Osteoblast (primary cell): ENCODE measurements around the gene EMID1. TPM values are rescaled to one million over a fixed set of nuclear protein-coding genes. Genes with fewer than 3 reads are reported as not detected.

Experiments
- DNase-seq: peaks from one replicate; pipeline ENCODE4 v3.0.0; 2011; ENCODE audit warnings: low spot score, mixed read lengths; ENCODE audit not compliant: insufficient read length; ENCODE audit errors: missing footprints
- H2AFZ ChIP-seq: 2 replicates; pipeline ENCODE4 v1.6.0; 2011; ENCODE audit warnings: mild to moderate bottlenecking, low read length
- H3K27ac ChIP-seq: 2 replicates; pipeline ENCODE4 v1.5.1; 2011; ENCODE audit warnings: mild to moderate bottlenecking, low read depth, low read length, moderate library complexity
- H3K27me3 ChIP-seq: 2 replicates; pipeline ENCODE4 v1.6.0; 2012; ENCODE audit warnings: mild to moderate bottlenecking, control low read depth, inconsistent platforms, low read length, moderate library complexity; ENCODE audit not compliant: insufficient read depth
- H3K36me3 ChIP-seq: 2 replicates; pipeline ENCODE4 v1.5.1; 2011; ENCODE audit warnings: mild to moderate bottlenecking, low read length, control low read depth, moderate library complexity; ENCODE audit not compliant: insufficient read depth
- H3K4me1 ChIP-seq: 2 replicates; pipeline ENCODE4 v1.5.1; 2011; ENCODE audit warnings: mild to moderate bottlenecking, low read length, control low read depth, moderate library complexity; ENCODE audit not compliant: insufficient read depth
- H3K4me2 ChIP-seq: 2 replicates; pipeline ENCODE4 v1.6.0; 2011; ENCODE audit warnings: mild to moderate bottlenecking, low read length; ENCODE audit not compliant: insufficient read depth
- H3K4me3 ChIP-seq: fragments of 200-600 bp; sonication (generic); 3 replicates; pipeline ENCODE4 v1.5.1; 2012; ENCODE audit warnings: mild to moderate bottlenecking, low read length, inconsistent platforms; ENCODE audit not compliant: insufficient read depth
- H3K79me2 ChIP-seq: 2 replicates; pipeline ENCODE4 v1.6.0; 2012; ENCODE audit warnings: mild to moderate bottlenecking, low read length, control low read depth, inconsistent platforms; ENCODE audit not compliant: insufficient read depth
- H3K9me3 ChIP-seq: 2 replicates; pipeline ENCODE4 v1.5.1; 2011; ENCODE audit warnings: low read depth, low read length, control low read depth
- H4K20me1 ChIP-seq: 2 replicates; pipeline ENCODE4 v1.6.0; 2012; ENCODE audit warnings: mild to moderate bottlenecking, low read length, control low read depth; ENCODE audit not compliant: insufficient read depth
- total RNA-seq: library from RNA; depleted of rRNA; stranded (reverse); fragments of >200 nt; gene quantifications from 2 replicates; pipeline ENCODE4 v1.2.3, GENCODE V29; 2012
- TF ChIP-seq, protein P1 (sequence below): IDR thresholded peaks from 2 replicates; pipeline ENCODE4 v1.5.1; 2011; ENCODE audit warnings: mild to moderate bottlenecking, low read depth, low read length, moderate library complexity; ENCODE audit errors: extremely low read depth

EMID1 gene
- total RNA-seq, 1 donor = under 0.01 TPM

DNA sequence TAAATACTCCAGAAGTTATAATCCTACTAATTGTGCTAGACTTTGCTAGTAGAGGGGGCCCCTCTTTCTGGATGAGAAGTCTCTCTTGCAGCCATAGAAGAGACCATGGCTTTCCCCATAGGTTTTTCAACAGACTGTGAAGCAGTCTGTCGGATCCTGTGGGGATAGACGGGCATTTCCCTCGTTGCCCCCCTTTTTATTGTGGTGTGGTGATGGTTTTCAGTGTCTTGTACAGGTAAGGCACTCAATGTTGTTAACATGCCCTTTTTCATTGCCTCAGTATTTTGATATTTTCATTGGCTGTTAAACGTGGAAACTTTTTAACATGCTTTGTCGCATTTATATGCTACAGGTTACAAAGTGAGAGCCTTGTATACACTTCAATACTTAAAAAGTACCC, 84.4 kb downstream of the EMID1 start:
- Histone ChIP-seq H3K27me3 (no peaks in the 10 kb centered on the region), H2AFZ (no peak overlapping the region), H4K20me1 (peaks cover 11% of the 10 kb centered on the region), H3K79me2 (peaks cover 64% of the 10 kb centered on the region), H3K36me3 (peaks cover 92% of the 10 kb centered on the region), H3K4me2 (no peak overlapping the region), H3K4me1 (no peaks in the 10 kb centered on the region), H3K4me3 (no peak overlapping the region), H3K27ac (no peak overlapping the region), H3K9me3 (no peaks in the 10 kb centered on the region)
- DNase-seq = no peak
- TF ChIP-seq, protein P1, sequence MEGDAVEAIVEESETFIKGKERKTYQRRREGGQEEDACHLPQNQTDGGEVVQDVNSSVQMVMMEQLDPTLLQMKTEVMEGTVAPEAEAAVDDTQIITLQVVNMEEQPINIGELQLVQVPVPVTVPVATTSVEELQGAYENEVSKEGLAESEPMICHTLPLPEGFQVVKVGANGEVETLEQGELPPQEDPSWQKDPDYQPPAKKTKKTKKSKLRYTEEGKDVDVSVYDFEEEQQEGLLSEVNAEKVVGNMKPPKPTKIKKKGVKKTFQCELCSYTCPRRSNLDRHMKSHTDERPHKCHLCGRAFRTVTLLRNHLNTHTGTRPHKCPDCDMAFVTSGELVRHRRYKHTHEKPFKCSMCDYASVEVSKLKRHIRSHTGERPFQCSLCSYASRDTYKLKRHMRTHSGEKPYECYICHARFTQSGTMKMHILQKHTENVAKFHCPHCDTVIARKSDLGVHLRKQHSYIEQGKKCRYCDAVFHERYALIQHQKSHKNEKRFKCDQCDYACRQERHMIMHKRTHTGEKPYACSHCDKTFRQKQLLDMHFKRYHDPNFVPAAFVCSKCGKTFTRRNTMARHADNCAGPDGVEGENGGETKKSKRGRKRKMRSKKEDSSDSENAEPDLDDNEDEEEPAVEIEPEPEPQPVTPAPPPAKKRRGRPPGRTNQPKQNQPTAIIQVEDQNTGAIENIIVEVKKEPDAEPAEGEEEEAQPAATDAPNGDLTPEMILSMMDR = no peak

DNA sequence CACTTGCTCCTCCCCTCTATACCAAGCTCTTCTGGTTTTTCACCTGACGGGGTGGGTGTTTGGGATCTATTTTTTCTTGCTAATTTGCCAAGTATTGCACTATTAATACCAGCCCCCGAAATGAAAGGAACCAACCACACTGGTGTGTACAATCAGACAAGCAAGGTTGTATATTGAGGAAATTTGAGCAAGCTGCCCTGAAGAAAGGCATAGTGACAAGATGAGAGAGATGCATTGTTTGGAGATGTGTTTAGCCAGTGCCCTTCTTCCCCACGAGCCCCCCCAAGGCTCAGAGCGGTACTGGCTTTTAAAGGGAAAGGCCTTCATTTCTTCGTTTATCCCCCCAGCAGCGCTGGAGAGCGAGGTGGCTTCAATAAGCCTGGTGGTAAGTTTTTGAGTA, 85.5 kb downstream of the EMID1 start:
- Histone ChIP-seq H3K36me3 (peaks cover 97% of the 10 kb centered on the region), H3K4me3 (no peak overlapping the region), H3K4me1 (no peaks in the 10 kb centered on the region), H4K20me1 (peaks cover 10% of the 10 kb centered on the region), H2AFZ (no peak overlapping the region), H3K9me3 (no peaks in the 10 kb centered on the region), H3K27me3 (no peaks in the 10 kb centered on the region), H3K27ac (no peak overlapping the region), H3K4me2 (no peak overlapping the region), H3K79me2 (peaks cover 58% of the 10 kb centered on the region)
- DNase-seq = peak; percentile 18
- TF ChIP-seq, protein P1 = no peak

DNA sequence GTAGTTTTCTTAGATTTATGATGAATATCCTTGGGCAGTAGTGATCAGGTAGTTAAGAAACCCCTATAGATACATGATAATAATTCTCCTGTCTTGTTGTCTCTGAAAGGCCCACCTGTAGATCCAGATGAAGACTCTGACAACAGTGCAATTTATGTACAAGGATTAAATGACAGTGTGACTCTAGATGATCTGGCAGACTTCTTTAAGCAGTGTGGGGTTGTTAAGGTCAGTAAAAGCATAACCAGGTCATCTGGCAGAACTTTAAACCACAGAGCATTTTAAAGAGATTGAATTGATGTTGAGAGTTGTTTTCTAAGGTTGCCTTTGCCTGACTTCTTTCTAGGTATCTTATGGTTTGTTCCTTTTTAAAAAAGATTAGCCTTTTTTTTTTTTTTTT, 86.7 kb downstream of the EMID1 start:
- Histone ChIP-seq H3K27me3 (no peaks in the 10 kb centered on the region), H3K4me3 (no peak overlapping the region), H3K4me1 (no peaks in the 10 kb centered on the region), H3K27ac (no peak overlapping the region), H4K20me1 (peaks cover 19% of the 10 kb centered on the region), H2AFZ (no peak overlapping the region), H3K4me2 (no peak overlapping the region), H3K9me3 (no peaks in the 10 kb centered on the region), H3K36me3 (peaks cover 98% of the 10 kb centered on the region), H3K79me2 (peaks cover 50% of the 10 kb centered on the region)
- TF ChIP-seq, protein P1 = no peak
- no peak for DNase-seq

DNA sequence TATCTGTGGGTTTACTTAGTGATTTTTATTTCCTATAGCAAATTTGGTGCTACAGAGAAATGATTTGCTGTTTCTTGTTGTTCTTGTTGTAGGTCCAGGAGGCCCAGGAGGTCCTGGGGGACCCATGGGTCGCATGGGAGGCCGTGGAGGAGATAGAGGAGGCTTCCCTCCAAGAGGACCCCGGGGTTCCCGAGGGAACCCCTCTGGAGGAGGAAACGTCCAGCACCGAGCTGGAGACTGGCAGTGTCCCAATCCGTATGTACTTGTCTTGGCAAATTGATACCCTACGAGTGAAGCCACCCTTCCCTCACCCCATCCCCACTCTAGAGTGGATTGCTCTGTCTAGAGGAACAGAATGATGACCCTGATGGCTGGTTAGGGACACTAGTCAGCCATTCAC, 92.9 kb downstream of the EMID1 start:
- Histone ChIP-seq H3K9me3 (no peaks in the 10 kb centered on the region), H3K79me2 (peaks cover 3% of the 10 kb centered on the region), H3K36me3 (peaks cover 72% of the 10 kb centered on the region), H2AFZ (no peak overlapping the region), H3K4me2 (no peak overlapping the region), H3K4me3 (no peak overlapping the region), H3K4me1 (no peaks in the 10 kb centered on the region), H4K20me1 (peaks cover 37% of the 10 kb centered on the region), H3K27ac (no peak overlapping the region), H3K27me3 (no peaks in the 10 kb centered on the region)
- TF ChIP-seq, protein P1 = no peak
- no peak for DNase-seq
